NCI-H128 (cell line): ENCODE measurements around the gene SP110.
"Not testable (repeated sequence)": the region's sequence is repeated elsewhere in the genome, so short reads cannot be mapped to it uniquely, and the experiment has no call there.

ENCODE experiments used
- DNase-seq: peaks from one replicate; lab custom pipeline; 2025; ENCODE audit not compliant: unreplicated experiment; lab: John Stamatoyannopoulos, UW

The SP110 gene

DNA sequence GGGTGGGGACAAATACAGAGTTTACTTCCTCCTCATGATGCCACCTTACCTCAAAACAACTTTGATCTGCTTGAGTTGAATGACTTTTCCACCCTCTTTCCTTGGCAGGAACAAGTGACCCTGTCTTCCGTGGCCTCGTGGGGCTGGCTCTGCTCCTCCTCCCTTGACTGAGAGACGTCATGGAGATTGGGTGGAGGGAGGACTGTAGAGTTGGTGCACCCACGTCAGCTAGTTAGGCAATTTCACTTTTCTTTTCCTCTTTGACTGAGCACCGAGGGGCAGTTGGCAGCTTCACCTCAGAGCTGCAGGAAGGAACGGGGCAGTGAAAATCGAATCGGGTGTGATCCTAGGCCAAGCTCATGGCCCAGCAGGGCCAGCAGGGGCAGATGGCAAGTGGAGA is 5.7 kb upstream of the SP110 start, which contains the start of gene SP140:
Gene SP140 (plus strand): TSS at position 251 of the 400 bp plus-strand sequence. CDS start 109 bp downstream, at position 360.
- no peak for DNase-seq

DNA sequence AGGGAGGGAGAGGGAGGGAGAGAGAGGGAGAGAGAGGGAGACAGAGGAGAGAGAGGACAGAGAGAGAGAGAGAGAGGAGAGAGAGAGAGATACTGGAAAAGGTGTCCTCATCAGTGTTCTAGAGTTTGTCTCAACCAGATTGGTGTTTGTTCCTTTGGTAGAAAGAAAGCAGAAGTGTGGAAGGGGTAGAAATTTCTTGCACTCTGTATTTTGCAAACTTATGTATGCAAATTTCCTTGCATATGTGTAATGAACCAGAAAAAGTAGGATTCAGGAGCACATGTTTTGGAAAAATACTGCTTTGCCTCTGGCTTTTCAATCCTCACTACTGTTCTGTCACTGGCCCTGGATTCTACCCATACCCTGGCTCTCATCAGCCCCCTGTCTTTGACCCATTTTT is 4.7 kb upstream of the SP110 start:
- no peak for DNase-seq

GRCh38 chr2:230222829-230223228 is 3.0 kb upstream of the SP110 start:
- DNase-seq, result not testable (repeated sequence)

DNA sequence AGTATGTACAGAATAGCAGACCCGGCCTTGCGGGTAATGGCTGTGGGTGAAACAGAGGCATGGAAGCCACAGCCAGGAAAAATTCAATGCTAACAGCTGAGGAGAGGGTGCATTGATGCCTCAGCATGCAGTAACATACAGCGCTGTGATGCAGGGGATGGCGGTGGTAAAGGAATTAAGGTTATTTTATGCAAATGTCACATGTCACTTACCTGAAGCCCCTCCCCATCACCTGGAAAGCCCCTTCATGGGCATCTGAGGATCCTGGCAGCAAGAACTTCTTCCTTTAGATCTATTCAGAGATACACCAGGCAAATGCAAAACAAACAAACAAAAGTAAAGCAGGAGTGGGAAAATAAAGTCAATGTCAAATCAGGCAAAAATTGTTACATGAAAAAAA is 1.7 kb upstream of the SP110 start:
- no peak for DNase-seq

GRCh38 chr2:230220347-230220969 is 674 bp upstream of the SP110 start:
- DNase-seq, result no peak

- DNase-seq, result no peak
Observed at GRCh38 chr2:230218421-230218820, 1.4 kb downstream of the SP110 start.

- DNase-seq, result no peak
Observed at GRCh38 chr2:230217424-230217823, 2.4 kb downstream of the SP110 start.

GRCh38 chr2:230216489-230216888 is 3.3 kb downstream of the SP110 start:
- DNase-seq, result no peak

DNA sequence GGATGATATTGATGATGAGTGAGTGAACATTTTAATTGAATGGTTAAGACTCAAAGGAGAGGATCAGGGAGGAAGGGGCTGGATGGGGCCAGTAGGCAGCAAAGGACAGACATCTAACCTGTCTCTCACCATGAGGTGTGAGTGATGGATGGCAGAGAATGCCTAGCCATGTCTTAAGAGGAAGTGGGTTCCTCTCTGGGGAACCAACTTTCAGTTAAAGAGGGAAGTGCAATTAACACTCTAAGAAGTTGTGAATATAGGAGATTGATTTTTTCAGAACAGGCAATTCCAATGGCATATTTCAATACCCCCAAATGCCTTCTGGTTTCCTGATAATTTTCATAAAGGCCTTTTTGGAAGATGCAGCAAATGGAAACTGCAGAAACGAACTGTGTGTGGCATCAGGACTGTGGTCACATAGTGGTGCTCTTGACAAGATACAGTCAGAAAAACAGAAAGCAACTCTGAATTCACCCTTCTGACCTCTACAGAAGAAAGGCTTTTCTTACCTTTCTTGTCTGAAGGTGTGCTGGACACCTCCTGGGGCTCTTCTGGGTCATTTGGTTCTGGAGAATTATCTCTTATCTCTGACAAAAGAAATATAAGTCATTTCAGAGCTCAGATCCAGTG is 10.2 kb downstream of the SP110 start:
- no peak for DNase-seq

DNA sequence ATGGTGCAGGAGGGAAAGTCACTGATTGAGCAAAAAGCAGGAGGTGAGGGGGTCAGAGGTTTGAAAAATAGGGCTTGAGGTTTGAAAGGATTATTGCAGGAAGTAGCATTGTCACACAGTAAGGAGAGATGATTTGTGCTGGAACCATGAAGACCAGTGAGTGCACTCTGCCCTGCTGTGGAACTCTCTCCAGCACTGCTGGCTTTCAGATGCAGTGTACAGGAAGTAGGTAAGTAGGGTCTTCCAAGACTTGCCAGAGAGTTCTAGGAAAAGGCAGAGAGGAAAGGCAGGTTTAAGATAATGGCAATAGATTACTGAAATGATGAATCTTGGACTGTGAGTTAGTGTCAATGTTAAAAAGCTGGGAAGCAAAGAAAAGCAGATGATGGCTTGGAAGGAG is 11.2 kb downstream of the SP110 start:
- DNase-seq, result no peak

DNA sequence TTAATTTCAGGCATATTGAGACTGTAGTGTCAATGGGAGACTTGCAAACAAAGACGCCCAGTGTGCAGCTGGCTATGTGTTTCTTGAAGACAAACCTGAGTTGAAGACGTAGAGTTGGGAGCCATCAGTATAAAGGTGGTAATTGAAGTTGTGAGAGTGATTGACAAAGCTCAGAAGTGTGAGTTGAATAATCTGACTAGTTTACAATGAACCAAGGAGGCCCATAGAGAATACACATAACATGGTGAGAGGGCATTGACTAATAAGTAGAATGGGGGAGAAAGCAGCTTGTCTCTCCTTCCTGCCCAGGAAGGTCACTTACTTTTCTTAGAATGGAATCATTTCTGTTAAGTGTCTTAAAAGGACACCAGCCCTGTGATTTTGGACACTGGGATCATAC is 14.1 kb downstream of the SP110 start:
- DNase-seq, result no peak

- no peak for DNase-seq
Observed at GRCh38 chr2:230205034-230205433, 14.8 kb downstream of the SP110 start.

DNA sequence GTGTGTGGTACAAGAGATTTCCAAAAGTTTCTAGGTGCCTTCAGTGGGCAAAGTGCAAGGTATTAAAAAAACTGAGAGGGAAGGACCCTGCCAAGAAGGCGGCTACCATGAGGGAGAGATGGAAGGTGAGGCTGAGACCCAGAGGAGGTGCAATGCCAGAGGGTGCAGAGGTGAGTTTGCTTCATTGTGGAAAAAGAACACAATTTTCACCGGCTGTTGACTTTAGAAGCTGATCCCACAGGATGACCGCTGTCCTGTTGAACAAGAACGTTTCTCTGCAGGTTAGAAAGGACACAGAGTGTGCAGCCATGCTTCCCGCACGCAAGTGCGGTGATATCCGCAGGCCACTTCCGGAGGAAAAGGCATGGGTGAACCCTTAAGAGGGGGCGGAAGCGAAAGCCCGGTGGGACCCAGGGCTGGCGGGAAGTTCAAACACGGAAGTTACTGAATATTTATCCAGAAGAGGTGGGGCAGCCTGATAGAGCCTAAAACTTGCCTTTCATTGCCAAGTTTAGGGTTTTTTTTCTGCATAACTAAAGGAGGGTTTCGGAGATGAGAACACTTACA is 16.6 kb downstream of the SP110 start:
- DNase-seq, result no peak

DNA sequence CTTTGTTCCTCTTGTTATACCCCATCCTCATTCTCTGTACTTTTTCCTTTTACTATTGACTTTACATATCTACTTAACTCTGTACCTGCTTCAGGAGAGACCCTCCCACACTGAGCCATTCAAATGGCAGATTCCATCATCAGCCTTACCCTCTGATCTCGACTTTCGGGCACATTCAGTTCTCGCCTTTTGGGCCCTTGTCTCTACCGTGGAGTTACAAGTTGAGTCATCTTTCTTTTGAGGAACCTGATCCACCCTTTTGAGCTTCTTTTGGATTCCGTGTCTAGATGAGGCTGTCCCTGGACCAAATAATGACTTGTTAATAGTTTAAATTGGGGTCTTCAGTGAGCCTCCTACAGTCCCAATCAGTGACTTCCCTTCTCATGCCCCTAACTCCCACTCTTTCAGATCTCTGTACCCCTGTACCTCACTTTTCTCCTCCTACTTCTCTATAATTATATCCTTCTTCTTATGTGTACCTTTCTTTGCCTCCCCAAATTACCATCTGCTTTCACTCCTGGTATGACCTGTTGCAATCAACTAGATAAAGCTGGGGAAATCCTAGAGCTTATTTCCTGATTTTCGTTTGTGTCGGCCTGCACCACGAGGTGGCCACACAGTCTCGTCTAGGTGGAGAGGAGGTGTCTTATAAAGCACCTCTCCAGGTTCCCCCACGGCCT is 17.2 kb downstream of the SP110 start:
- DNase-seq, result no peak

DNA sequence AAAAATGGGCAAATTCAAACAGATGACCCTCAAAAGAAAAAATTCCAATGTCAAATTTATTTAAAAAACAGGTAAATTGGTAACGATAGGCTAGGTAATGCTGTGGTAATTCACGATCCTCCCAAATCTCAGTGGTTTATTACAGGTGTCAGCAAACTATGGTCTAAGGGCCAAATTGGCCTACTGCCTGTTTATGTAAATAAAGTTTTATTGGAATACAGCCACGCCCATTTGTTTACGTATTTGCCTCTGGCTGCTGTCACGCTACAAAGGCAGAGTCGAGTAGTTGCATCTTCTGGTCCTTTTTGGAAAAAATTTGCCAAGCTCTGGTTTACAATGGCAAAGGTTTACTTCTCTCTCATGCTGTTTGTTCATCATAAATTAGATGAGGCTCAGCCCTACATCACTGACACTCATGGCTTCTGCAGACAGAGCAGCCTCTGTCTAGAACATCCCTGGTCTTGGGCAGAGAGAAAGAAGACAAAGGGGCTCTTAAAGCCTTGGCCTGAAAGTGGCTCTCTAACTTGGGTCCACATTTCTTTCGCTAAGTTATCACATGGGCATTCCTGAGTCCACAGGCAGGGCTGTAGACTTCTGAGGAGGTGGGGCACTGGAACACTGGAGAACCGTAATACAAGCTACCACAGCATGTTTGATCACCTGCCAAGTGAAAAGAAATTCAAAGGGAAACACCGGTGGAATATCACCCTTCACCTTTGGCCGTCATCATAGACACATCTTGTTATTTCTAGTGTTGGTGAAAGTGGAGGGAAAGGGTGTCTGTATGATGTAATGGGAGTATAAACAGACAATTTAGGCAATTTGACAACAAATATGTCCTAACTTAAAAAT is 34.8 kb downstream of the SP110 start:
- DNase-seq, result no peak

GRCh38 chr2:230181195-230181594 is 38.6 kb downstream of the SP110 start:
- no peak for DNase-seq

DNA sequence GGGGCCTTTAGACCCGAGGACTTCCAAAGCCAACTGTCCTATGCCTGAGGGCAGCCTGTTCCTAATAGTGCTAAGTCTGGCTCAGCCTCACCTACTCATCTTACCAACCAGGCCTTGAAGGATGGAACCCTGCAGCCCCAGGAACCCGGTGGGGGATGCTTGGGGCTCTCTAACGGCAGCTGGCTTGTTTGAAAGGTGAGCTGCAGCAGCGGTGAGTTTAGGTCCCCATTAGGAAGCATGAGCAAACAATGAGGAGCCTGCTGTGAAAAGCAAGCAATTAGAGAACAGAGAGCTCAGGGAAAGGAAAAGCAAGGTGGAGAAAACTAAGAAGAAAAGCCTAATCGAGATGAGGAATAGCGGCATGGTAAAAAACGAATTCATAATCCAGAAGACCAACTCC is 39.9 kb downstream of the SP110 start:
- no peak for DNase-seq

DNA sequence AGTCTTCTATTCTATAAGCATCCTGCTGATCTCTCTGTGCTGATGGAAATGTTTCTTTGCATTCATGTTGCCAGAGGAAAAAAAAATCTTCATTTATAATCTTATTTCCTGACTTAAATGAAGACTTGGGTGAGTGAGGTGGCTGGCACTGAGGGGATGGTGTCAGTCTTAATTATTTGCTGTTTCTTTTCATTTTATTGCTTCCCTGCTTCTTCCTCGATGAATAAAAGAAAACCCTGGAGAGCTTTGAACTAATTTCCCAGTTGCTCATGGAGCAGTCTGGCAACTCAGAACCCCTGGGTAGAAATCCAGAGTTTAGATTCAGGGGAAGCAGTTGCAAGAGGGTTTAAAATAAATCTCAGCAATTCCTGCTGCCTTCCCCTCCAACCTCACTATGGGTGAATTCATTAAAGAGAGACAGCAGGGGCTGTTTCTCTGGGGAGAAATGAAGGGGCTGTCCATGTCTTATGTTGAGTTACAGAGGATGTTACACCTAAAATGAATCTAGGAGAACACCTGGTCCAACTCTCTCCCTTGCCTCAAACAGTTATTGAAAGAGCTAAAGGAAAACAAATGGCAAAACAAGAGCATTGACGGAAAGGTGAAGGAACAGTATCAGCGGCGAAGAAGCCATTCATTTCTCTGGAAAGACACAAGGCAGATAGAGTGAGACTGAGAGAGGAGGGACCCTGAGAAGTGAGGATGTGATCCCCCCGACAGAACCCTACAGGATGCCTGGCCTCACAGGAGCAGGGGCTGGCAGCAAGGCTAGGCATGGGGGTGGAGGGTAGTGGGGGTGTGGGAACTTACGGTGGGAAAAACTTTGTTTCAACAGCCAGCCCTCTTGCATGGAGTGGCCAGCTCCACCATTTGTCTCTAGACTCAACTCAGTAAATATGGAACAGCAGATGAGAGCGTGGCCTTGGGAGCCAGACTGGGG is 41.0 kb downstream of the SP110 start:
- DNase-seq, result no peak

- DNase-seq, result no peak
Observed at GRCh38 chr2:230176996-230177395, 42.8 kb downstream of the SP110 start.

DNA sequence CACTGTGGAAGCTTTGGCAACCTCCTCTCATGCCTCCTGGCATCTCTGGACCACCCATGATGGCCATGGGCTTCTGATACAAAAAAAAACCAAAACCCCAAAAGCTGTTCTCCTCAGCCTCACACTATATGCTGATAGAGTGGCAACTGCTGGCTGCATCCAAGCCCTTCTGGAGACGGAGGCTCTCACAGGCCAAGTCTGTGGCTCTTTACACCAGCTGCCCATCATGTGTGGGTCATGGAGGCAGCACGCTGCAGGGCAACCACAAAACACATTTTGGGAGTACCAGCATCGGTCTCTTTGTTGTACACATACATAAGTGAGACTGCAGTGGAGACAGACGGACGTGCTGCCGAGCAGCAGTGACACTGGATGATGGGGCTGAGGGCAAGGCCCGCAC is 45.3 kb downstream of the SP110 start:
- no peak for DNase-seq
